ENCODE measurements around the gene AFF2.
"Not testable (repeated sequence)": the region's sequence is repeated elsewhere in the genome, so short reads cannot be mapped to it uniquely, and the experiment has no call there.

The AFF2 gene

DNA sequence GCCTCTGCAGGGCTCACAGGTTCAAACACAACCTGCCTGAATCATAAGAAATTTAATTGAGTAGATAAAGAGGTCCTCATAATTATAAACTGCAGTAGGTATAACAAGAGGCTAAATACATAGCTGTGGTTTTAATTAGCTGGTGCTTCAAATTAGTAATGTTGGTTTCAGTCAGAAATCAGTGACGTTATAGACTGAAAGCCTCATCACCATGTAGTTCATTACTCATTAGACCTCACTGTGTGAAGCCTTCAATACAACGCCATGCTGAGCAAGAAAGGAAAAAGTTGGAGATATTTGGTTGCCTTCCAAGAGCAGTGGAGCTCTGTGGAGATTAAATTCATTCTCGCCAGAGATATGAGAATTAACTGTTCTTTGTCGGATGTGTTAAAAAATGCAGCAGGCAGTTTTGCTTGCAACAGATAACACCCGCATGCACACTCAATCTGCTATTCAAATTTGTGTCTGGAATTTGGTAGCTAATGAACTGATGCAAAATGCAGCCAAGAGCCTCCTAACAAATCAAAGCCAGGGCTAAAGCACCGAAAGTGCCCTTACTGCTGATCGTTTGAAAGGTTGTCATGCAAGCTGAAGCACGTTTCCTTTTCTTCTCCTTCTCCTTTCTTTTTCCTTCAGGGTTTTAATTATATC, 148.9 kb downstream of the AFF2 start:
- DNase-seq = no peak

DNA sequence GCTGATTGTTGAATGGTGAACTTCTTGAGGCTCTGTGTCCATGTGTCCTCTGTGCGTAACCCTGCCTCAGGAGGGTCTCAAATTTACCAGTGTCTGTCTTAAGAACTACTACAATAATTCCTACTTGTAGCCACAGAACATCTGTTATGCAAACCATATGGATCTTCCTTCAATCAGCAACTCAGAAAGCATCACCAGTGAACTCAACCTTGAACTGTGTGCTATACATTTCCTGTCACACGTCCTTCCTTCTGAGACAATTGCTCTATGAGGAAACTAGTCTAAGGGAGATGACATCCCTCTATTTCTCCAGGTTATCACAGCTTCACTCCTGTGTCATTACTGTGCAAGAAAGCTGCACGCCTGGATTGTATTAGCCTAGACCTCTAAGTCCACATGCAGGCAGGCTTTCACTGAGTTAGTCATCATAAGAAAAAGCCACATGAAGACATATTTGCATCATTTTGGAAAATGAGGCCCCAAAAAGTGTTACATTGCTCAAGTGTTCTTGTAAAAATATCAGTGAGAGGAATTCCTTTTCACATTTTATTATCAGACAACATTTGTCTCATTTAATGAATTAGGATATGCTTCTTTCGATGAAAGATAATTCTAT, 157.8 kb downstream of the AFF2 start:
- no peak for DNase-seq

DNA sequence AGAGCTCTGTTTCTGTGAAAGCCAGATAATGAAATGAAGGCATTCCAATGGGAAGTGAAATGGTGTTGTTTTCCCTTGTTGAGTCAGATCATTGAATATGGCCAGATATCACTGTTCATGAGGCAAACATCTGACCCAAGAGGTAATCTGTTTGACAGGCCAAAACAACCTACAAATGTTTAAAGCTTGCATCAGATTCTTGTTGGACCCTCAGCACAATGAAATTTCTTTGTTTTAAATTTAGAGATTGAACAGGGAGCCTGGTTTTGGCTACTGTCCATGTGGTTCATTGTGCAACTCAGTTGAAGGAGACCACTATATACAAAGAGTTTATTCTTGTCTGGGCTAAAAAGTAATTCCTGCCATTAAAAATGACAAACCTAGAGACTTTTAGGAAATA, 159.1 kb downstream of the AFF2 start:
- no peak for DNase-seq

DNA sequence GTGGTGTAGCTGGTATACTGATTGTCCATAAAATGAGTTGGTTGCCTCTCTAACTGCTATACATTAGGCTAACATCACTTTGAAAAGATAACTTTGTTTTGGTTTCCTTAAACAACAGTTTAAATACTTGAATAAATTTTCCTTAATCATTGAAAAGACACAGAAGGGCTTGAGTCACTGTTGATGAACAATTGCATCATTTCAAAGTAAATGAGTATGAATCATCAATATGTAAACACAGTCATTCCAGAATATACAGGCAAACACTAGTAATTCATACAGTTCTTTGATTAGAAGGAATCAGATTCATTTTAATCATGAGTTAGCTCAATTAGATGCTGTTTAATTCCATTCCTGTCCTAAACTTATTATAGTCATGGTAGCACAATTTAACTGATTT, 160.6 kb downstream of the AFF2 start:
- DNase-seq = no peak

DNA sequence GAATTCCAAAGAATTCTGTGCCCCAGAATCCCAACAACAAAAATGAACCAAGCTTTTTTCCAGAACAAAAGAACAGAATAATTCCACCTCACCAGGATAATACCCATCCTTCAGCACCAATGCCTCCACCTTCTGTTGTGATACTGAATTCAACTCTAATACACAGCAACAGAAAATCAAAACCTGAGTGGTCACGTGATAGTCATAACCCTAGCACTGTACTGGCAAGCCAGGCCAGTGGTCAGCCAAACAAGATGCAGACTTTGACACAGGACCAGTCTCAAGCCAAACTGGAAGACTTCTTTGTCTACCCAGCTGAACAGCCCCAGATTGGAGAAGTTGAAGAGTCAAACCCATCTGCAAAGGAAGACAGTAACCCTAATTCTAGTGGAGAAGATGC, 161.6 kb downstream of the AFF2 start:
- DNase-seq = no peak

DNA sequence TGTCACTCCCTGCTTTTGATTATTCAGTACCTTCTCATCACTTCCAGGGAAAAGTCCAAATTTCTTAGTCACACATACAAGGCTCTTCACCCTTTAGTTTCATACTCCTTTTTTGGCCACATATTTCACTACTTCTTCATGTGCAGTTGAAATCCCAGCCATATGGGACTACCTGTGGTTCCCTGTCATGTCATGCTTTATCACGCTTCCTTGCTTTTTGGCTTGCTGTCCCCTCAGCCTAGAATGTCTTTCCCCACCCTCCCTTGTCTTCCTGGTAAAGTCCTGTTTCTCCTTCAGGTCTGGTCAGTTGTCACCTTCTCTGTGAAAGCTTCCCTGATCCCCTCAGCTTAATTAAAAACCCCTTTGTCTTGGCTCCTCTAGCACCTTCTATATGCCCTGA, 163.8 kb downstream of the AFF2 start:
- DNase-seq = no peak

DNA sequence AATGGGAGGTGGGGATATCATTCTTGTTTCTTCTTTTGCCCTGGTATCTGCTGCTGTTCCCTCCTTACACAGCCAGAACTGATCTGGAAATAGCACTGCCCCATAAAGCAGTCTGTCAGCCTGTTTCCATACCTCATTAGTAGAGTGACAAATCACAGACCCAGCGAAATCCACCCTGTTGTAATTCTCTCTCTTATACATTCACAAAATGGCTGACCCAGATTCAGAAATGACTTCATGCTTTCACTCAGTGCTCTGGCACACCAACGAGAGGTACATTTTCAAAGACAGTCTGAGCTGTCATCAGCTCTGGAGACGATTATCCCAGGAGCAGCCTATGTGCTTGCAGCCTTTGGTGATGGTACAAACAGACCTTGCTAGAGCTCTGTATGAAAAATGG, 164.6 kb downstream of the AFF2 start:
- no peak for DNase-seq

DNA sequence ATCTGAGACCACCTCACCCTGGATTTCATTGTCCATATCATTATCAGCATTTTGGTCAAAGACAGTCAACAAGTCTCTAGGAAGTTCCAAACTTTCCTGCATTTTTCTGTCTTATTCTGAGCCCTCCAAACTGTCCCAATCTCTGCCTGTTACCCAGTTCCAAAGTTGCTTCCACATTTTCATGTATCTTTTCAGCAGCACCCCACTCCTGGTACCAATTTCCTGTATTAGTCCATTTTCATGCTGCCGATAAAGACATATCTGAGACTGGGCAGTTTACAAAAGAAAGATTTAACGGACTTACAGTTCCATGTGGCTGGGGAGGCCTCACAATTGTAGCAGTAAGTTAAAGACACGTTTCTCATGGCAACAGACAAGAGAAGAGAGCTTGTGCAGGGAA, 168.8 kb downstream of the AFF2 start:
- DNase-seq = not testable (repeated sequence)

DNA sequence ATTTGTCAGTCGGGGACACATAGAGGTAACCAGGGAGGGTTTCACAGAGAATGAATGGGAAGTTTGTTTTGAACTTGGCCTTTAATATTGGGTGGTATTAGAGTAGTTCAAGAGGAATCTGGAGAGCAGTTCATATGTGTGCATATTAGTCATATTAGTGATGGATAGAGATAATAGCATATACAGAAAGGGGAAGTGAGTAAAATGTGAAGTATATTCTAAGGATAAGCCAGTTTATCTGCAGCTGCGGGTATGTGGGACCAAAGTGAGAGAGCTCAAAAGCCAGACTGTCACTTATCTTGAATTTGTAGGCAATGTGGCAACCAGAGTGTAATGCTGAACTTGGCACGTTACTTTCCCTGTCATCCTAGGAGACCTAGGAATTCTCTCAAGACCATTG, 169.9 kb downstream of the AFF2 start:
- DNase-seq = no peak

DNA sequence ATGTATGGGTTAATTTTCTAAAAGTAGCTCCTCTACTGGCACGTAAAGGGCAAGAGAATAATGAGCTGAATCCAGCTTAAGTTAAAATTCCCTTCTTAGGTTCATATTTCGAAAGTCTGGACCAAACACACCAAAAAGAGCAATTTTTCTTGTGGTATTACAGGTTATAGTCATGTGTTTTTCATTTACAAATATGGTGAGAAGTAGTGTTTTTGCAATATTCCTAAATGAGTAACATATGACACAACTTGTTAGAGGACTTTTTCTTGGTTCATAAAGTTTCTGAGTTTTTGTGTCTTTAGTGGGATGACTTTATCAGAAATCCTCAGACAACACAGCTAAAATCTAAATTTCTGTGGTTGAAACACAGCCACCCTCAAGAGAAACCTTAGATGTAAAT, 172.1 kb downstream of the AFF2 start:
- DNase-seq = no peak

DNA sequence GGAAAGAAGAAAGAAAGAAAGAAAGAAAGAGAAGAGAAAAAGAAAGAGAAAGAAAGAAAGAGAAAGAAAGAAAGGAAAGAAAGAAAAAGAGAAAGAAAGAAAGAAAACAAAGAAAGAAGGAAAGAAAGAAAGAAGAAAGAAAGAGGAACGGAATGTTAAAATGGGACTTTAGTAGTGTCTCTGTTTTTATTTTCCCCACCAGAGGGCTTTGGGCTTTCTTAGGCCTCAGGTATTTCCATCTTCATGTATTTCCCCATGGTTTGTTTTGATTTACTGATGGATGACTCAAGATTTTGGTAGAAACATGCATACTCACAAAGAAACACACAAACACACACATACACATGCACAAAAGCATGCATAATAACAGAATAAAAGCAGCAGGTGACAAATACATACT, 181.2 kb downstream of the AFF2 start:
- DNase-seq = no peak

DNA sequence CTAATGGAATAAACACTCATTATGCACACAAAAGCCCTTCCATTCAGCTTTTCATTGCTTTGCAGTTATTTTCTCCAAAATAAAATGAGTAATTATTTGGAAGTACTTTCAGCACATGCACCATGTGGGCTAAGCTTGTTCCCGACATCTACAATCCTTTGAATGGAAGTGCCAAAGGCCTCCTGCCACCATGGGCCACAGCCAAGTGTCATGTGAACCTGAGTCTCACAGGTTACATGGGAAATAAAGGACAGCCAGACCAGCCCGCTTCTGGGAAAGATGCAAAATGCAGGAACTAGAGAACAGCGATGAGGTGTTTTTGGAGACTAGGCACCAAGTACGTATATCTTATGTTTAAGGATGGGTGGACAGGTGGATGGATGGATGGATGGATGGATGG, 181.8 kb downstream of the AFF2 start:
- DNase-seq = no peak

DNA sequence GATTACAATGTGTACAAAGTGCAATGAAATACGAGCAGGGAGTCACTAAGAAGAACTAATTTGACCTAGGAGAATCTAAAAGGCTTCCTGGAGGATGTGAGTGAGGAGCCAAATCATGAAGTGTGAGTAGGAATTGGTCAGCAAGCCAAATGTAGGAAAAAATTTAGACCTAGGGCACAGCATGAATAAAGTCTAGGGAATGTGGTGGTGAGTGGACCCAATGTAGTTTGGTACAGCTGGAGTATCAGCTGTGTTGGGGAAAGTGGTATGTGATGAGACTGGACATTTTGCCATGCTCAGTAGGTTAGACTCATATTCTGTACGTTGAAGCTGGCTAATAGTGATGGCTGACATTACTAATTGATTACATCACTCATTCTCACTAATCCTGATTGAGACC, 191.0 kb downstream of the AFF2 start:
- no peak for DNase-seq

DNA sequence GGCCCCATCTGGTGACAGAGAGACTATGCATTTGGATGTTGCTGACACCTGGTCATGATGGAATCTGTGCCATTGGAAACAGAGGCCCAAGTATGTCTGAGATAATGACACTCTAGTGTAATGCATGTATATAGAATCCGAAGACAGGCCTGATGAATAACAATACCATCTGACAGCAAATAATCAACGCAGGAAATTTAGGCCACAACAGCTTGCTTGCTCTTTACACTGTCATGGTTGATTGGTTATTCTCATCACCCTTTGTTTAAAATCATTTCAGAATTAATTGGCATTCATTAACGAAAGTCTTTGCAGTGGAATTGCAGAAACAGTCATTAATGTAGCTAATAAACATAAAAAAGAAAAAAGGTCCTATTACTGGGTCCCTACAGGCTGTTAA, 194.8 kb downstream of the AFF2 start:
- no peak for DNase-seq

DNA sequence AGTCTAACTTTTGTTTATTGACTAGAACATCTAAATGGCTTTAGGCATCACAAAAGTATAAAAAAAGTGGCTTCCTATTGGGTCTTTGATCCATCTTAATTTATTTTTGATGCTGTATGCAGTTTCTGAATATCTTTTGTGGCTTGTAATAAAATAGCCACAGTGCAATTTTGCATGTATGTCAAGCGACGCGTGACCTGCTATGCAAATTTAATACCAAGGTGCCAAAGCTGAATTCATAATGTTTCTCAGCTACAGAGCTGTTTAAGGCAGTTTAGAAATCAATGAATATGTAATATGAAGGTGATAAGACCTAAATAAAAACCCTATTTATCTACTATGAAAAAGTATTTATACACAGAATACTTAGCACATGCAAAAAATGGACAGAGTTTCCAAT, 197.8 kb downstream of the AFF2 start:
- no peak for DNase-seq

DNA sequence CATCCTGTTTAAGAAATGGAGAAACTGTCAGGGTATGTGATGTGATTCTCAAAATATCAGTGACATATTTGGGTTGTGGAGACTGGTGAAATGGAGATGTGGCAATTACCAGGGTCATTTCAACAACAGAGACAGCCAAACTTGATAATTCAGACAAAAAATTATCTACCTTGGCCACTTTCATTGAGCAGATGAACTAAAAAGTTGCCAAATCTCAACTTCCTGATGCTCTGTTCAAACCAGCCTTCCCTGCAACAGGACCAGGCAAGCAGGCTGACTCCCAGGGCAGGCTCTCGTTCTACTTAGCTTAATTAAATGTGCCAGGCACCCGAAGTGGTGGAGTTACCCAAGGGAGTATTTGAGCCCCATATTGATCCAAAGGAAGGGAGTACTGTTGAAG, 199.6 kb downstream of the AFF2 start:
- no peak for DNase-seq

DNA sequence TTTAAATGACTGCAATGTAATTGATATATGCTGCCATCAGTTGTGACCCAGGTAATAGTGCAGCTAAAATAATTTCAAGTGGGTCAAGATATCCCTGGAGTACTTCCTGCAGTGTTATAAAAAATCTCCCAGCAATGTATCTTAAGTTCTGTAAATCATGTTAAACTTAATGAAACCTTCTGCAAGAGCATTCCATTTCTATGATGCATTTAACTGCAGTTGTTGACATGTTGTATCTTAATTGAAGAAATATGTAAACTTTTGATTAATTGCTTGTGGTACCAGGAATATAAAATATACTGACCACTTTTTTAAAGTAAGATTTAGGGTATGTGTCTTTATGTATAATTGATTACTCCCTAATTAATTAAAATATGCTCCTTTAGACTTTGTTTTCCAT, 213.6 kb downstream of the AFF2 start:
- no peak for DNase-seq

DNA sequence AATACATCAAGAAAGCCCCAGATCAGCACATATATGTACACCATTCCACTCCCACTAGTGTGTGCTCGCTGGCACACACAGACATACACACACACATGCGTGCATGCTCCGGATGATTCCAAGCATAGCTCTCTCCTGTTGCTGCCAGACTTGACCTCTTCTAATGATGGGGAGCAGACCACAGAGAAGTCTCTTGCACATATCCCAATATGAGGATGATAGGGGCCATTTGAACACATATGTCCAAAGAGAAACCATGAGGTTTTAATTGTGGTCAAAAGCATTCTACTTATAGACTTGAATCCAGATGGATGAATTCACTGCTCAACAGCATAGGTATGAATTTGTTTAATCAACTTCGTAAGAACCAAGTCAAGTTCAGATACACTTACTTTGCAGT, 214.9 kb downstream of the AFF2 start:
- no peak for DNase-seq

DNA sequence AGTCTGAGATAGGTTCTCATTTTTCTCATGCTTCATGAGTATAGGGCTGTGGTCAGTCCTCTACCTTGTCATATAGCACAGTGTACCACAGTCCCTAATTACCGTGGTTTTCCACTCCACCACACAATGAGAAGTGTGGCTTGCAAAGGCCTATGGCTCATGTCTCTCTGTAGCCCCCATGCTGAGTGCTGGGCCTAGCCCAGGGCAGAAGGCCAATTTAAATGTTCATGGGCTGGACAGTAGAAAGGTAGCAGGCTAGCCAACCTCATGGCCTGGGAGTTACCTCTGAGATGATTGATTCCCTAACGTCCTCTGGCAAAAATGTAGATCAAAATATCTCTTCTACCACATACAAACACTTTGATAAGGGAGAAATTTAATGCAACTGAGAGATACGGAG, 222.5 kb downstream of the AFF2 start:
- no peak for DNase-seq

DNA sequence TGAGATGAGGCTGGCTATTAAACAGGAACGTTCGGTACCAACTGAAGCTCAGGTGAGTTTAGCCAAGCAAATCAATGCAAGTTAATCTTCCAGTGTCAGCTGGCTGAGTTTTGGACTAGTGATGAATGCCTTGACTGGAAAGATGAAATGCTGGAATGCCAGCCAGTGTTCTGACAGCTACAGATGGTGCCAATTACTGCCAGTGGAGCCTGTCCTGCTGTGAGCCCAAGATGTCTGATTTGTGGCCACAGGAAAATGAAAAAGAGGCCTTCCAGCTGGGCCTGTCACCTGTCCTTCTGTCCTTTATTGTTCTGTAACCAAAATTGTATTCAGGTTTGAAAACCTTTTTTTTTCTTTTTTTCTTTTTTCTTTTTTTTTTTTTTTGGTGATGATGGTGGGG, 223.1 kb downstream of the AFF2 start:
- no peak for DNase-seq

DNA sequence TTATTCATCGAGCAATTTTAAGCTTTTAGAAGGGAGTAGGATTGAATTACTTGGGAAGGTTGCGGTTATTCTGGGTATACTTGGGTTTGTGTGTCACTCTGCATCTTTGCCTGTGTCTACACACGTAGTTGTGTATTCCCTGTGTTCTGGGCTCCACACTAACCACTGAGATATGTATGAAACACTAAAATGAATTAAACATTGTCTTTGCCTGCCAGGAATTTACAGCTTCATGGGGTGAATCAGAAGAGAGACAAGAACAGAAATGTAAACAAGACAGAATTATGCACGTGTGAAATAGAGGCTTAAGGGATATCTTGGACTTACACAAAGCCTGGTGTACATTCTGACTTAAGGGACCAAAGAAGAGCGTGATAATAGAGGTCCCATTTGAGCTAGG, 228.5 kb downstream of the AFF2 start:
- DNase-seq = no peak

DNA sequence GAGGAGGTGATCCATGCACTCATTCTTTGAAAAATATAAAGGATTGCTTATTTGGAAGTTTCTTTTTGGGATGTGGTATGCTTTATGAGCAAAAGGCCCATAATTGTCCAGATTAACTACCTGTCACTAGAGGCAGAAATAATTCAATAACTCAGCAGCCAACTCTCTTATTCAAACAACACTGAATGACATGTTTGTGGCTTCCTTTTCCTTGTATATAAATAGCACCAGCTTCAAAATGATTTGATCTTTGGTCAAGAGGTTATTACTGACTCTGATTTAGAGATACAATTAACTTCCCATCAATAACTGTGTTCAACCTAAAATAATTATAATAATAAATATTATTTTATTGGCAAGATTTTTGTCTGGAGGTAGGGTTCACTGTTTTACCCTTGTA, 232.3 kb downstream of the AFF2 start:
- DNase-seq = no peak

DNA sequence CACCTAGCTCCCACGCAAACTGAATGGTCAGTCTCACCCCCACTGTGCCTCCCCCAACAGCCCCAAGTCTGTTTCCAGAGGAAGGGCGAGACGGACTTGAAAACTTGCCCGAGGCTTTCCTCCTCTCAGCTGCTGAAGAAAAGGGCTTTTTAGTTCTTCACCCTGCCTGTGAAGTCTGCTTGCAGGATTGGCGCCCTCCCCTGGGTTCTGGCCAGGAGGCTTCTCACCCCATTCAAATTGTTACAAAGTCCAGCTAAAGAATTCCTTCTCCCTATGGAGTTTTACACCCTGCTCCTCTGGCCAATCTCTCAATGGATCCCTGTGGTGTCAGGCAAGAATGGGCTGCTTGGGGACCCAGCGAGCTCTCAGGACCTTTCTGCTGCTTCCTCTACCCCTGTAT, 241.0 kb downstream of the AFF2 start:
- no peak for DNase-seq

DNA sequence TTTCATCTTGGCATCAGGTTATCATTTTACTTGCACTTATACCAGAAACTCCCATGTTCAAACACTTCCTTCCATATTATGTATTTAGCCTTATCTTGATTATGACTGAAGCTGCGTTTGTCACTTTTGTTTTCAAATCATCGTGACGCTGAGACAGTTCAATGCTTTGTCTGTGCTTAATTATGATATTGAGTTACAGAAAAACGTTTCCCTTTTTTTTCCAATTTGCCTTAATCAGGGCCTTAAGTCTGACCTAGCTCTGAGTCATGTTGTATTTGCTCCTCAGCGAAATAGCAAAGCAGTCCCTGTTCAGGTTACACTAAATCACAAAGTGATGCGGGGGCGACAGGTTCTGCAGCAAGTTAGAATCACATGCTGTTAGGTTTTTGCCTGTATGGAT, 254.7 kb downstream of the AFF2 start:
- DNase-seq = no peak

DNA sequence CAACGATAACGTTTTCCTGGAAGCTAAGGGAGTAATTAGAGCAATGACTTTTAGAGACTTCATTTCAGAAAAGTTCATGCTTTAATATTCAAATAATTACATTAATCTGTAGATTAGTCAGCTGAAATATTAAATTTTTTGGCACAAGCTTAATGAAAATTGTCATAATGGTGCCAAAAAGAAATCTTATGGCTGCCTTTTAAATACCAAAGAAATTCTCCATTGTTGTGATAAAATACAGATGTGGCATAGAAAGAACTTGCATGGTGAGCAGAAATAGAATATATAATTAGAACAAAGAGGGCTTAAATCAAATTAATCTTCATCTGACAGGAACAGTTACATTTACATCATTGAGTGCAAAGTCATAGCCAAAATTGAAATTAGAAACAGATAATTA, 263.5 kb downstream of the AFF2 start:
- no peak for DNase-seq

DNA sequence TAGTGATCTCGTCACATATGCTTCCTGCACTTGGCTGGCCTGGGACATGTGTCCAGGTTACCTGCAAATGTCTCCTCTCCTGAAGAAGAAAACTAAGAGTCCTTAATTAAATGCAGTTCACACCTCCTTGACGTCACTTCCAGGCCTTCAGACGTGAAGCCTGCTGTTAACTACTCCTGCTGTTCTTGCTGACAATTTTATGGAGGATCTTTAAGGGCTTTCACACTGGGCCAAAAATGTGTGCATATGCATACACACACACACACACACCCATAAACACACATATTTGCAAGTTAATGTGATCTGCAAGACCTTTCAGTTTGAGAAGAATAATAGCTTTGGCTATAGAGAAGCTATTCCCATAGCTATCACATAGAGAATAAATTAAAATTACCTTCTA, 267.9 kb downstream of the AFF2 start:
- DNase-seq = no peak

All from AML-193 (cell line).